ENCODE results near the gene PAF1. TPM values are rescaled to one million over a fixed set of nuclear protein-coding genes. Genes with fewer than 3 reads are reported as not detected.

The PAF1 gene
- total and polyA plus RNA-seq, 12 donors, result 46.8 to 86.9 (median 52.9) TPM

DNA sequence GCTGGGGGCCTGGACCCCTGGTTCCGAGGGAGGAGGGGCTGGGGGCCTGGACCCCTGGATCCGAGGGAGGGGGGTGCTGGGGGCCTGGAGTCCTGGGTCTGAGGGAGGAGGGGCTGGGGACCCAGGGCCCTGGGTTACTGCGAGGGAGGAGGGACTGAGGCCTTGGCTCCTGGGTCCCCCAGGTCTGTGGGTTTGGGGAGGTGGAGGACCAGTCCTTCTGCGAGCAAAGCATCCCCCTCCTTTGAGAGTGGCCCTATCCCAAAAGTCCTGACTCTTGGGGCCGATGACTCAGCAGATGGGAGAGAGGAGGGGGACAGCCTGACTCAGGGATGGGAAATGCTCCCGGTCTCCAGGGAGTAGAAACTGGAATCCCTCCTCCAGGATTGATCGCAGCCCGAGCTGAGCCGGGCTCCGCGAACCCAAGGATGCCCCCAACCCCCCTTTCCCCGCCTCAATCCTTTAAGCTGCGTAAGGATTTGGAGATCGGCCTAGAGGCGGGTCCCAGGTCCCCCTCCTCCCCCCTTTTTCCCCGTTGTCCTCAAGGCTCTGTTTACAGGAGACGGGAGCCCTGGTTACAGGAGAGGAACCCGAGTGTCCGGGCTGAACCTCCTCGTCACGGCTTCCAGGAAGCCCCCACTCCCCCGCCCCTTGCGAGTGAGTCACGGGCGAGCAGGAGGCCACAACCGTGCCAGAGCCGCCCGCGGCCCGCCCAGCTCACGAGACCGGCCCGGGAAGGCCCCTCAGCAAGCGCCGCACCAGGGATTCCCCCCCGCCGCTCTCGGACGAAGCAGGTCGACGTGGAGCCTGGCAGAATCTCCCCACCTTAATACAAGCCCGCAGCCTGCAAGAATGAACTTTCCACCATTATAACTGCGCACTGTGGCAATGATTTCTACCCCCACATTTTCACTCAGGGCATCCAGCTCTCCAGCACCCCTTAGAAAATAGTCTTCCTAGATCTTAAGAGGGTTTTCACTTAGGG lies 12.7 kb upstream of the PAF1 start:
- peaks cover 0 to 11% of the 10 kb centered on the region in 2 donors for H3K36me3 ChIP-seq (replicated peaks in 1 of 2)
- no peaks in the 10 kb centered on the region for H3K9me3 ChIP-seq (replicated peaks in 1 of 3)
- WGBS, 4 donors, result 2 to 17% (median 3%) methylated on average over 3 to 43 of the region's 43 CpGs
- intact Hi-C loops (cut with DNase I), result no loop called here
- peak overlapping the region; percentile 96 to 100 (median 99) for H3K27ac ChIP-seq
- H3K27me3 ChIP-seq, result no peaks in the 10 kb centered on the region
- H3K4me3 ChIP-seq, result peak overlapping the region in 2 of 4 donors; percentile 21 to 58
- TF ChIP-seq CTCF (IDR thresholded peaks at IDR 0.05), result no peak
- TF ChIP-seq POLR2A (IDR thresholded peaks at IDR 0.05), result peak; percentile 13 to 76
- peak; percentile 99 to 100 (median 99) for DNase-seq
- peaks cover 31 to 48% of the 10 kb centered on the region in 2 donors for H3K4me1 ChIP-seq (replicated peaks in 1 of 2)

GRCh38 chr19:39402346-39403300 lies 11.7 kb upstream of the PAF1 start:
- TF ChIP-seq CTCF (IDR thresholded peaks at IDR 0.05) (no peak), POLR2A (IDR thresholded peaks at IDR 0.05) (peak in 1 of 2 donors; percentile 55)
- Histone ChIP-seq H3K9me3 (replicated peaks in 1 of 3) (no peaks in the 10 kb centered on the region), H3K4me3 (peak overlapping the region in 2 of 4 donors; percentile 21 to 58), H3K4me1 (replicated peaks in 1 of 2) (peaks cover 31 to 56% of the 10 kb centered on the region in 2 donors), H3K27me3 (no peaks in the 10 kb centered on the region), H3K27ac (peak overlapping the region; percentile 96 to 100 (median 99)), H3K36me3 (replicated peaks in 1 of 2) (peaks cover 0 to 1% of the 10 kb centered on the region in 2 donors)
- intact Hi-C loops (cut with DNase I), result no loop called here
- peak; percentile 87 to 96 (median 94) for DNase-seq
- 1 to 3% (median 2%) methylated on average over 23 to 59 of the region's 59 CpGs for WGBS, 4 donors

DNA sequence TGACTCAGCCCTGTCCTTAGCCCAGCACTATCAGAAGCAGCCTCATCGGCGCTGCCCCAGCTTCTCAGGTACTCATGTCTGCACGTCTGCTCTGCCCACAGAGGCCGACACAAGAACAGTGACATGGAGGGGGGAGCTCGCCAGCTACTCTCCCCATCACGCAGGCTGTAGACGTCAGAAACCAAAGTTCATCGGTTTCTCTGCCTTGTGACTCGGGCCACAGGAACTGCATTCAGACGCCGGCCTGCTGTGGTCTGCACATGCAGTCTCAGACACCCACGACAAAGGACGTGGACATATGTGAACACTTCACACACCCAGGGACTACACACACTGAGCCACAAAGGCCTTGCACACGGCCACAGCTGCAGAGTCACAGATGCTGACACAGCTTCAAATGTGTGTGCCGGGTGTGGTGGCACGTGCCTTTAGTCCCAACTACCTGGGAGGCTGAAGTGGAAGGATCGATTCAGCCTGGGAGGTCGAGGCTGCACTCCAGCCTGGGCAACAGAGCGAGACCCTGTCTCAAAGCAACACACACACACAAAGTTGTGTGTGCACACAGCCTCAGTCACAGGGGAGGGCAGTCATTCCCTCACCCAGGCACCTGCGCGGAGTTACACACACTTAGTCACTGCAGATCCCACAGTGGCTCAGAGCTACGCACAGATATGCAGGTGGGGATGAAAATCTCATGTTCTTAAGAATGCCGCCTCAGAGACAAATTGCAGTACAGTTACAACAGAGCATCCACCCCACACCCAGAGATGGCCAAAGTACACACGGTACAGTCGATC lies 10.8 kb upstream of the PAF1 start:
- TF ChIP-seq POLR2A (IDR thresholded peaks at IDR 0.05) (peak; percentile 34 to 69), CTCF (IDR thresholded peaks at IDR 0.05) (peak in 2 of 6 experiments; percentile 4 to 11)
- Histone ChIP-seq H3K4me1 (replicated peaks in 1 of 2) (peaks cover 35 to 62% of the 10 kb centered on the region in 2 donors), H3K4me3 (no peak overlapping the region), H3K36me3 (replicated peaks in 1 of 2) (no peaks in the 10 kb centered on the region), H3K27me3 (no peaks in the 10 kb centered on the region), H3K27ac (peak overlapping the region; percentile 93 to 100 (median 98)), H3K9me3 (replicated peaks in 1 of 3) (no peaks in the 10 kb centered on the region)
- DNase-seq, result peak; percentile 74 to 92 (median 89)
- intact Hi-C loops (cut with DNase I), result no loop called here
- 24 to 39% (median 28%) methylated on average over 13 to 25 of the region's 25 CpGs for WGBS, 4 donors

Data from adrenal gland (tissue), 12 donors.